Activated gamma-delta T cell (primary cell): ENCODE data around the gene TSFM.
A peak's percentile ranks its signal among the peaks of the same experiment; 100 is the strongest.

Source experiments
- DNase-seq: peaks from one replicate; lab custom pipeline; 2025; lab: John Stamatoyannopoulos, UW

The TSFM gene

DNA sequence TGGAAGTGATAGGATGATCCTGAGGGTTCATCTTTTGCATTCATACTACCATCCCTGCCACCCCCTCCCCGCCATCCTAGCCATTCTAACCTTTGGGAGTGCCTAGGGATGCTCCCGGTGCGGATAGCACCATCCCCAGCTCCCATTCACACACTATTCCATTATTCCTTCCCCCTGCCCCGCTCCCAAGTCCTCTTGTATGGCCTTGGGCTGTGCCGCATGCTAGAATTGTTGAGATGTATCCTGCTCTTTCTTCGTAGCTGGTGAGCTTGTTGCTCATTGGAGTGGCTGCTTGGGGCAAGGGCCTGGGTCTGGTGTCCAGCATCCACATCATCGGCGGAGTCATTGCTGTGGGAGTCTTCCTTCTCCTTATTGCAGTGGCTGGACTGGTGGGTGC is 37.1 kb upstream of the TSFM start:
- DNase-seq: no peak

DNA sequence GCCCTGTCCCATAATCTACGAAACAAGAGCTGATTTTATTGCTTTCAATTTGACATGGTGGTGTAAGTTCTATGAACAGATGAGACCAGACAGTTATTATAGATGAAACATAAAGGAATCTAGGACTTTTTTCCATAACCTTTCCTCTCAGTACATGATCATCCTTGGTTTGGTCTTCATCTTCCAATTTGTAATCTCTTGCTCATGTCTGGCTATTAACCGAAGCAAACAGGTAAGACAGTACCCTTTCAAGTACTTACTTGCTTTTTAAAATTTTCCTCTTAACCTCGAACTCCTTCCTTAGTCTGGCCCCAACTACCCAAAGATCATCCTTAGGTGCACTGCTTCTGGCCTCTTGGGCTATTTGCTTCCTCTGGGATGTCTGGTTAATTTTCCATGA is 36.6 kb upstream of the TSFM start:
- no peak for DNase-seq

DNA sequence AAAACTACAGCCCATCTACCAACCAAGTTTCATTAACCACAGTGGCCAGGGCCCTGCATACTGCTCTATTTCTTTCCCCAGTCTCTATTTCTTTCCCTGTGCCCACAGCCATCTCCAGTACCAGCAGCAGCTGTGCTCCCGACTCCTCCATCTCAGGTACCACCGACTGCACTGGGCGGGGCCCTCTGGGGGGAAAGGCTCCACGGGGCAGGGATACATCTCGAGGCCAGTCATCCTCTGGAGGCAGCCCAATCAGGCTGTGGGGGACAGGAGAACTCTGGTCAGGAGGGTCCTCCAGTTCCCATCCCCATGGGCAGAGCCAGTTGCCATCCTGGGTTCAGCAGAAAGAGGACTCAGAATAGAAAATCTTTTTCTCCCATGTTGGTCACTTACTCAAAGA is 33.5 kb upstream of the TSFM start:
- DNase-seq: no peak

DNA sequence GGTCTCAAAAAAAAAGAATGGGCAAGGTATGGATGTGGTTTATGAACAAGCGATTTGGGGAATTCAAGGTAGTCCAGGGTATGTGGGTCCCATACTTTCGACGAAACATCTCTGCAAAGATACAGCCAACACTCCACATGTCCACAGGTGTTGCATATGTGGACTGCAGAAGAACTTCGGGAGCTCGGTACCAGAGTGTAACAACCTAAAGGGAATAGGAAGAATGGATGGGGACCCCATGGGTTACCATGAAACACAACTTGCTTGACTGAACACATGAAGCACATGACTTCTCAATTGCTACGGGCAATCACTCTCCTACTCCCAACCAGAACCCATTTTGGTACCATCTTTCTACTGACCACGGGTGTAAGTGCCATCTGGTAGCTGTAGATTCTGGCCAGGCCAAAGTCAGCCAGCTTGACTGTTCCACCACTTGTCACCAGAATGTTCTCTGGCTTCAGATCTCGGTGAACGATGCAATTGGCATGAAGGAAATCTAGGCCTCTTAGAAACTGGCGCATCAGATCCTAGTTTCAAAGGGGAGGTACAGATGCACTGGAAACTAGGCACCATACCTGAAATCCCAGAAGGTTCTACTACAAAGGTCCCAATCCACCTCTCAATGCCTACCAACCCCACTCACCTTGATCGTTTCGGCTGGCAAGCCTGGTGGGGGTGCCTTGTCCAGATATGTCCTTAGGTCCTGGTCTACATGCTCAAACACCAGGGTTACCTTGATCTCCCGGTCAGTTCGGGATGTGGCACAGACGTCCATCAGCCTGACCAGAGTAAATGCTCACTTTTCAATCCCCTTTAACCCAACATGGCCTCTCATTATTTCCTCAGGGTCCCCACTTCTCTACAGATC is 31.8 kb upstream of the TSFM start:
- no peak for DNase-seq

DNA sequence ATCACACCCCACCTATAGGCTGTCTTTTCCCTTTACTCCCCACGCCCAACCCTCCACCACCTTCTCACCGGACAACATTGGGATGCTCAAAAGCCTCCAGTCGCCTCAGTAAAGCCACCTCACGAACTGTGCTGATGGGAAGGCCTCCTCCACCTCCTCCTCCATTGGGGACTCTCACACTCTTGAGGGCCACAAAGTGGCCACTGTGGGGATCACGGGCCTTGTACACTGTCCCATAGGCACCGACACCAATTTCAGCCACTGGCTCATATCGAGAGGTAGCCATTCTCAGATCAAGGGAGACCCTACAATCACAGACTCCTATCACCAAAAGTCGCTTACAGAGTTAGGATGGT is 31.2 kb upstream of the TSFM start:
- DNase-seq: no peak

DNA sequence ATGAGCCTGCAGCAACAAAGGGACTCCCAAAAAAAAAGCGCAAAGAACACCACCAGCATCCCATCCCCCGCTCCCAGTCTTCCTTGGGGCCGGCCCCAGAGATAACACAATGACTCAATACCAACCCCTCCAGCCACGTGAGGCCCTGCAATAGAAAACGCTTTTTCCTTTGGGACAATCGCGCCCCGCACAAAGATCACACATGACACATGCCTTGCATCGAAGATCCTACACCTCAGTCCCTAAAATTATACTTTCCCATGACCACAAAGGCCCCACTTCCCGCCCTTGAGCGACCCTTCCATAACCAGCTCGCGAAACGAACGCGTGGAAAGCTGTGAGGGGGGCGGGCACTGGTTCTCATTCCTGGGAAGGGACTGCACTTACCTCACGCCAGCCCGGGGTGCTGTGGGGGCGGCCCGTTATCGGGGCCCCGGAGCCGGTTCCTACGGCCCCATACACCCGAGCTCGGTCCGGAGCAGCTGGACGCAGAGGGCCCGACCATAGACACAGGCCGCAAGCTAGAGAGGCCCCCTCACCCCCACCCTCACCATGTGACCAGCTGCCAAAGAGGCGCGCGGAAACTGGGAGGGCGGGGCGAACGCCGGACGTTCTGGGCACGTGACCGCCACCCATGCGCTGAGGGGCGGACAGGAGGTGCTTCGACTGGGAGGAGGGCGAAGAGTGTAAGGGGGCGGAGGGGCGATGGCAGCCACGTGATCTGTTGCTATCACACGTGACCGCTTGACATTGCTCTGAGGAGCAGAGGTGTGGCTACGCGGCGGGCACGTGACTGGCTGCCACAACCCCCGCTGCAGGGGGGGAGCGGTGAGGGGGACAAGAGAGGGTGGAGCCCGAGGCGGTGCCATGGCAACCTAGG is 30.6 kb upstream of the TSFM start, which contains the start of gene CDK4:
Gene CDK4, minus strand, starts transcription at position 523 of the 880 bp plus-strand sequence. CDS start 593 bp downstream, outside the sequence.
- peak; percentile 99 for DNase-seq

DNA sequence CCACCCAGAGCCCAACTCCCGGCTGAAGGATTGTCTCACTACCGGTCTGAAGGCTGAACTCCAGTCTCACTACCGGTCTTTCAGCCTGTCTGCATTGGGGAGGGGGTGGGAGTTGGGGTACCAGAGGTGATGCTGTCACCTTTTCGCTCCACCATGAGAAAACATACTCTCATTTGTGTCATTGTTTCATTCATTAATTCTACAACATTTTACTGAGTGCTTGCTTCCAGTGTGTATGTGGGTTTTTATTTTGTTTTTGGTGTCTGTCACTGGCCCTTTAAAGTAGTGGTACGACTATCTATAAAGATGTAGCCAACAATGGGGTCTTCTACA is 30.0 kb upstream of the TSFM start:
- DNase-seq: no peak

DNA sequence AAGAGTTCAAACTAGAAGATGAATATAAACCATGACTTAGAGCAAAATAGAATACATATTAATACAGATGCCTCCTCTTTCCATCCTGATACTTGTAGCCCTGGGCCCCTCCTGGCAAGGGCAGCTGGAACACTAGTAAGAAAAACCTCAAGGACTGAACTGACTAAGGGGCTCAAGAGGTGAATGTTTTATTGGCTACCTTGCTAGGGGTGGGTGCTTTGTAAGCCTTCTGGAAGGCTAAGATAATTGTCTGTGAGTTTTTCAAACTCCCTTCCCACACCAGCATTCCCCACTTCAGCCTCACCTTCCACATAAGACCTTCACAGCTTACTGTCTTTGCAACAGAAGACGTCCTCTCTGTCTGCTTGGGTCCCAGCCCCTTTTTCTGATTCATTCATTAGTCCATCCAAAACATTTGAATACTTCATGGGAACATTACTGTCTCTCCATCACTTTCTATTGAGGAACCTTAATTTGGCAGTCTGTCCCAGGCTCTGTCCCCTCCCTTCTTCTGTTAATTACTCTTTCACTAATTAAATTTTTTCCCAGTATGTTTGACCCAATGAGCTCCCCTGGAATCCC is 28.7 kb upstream of the TSFM start:
- no peak for DNase-seq

DNA sequence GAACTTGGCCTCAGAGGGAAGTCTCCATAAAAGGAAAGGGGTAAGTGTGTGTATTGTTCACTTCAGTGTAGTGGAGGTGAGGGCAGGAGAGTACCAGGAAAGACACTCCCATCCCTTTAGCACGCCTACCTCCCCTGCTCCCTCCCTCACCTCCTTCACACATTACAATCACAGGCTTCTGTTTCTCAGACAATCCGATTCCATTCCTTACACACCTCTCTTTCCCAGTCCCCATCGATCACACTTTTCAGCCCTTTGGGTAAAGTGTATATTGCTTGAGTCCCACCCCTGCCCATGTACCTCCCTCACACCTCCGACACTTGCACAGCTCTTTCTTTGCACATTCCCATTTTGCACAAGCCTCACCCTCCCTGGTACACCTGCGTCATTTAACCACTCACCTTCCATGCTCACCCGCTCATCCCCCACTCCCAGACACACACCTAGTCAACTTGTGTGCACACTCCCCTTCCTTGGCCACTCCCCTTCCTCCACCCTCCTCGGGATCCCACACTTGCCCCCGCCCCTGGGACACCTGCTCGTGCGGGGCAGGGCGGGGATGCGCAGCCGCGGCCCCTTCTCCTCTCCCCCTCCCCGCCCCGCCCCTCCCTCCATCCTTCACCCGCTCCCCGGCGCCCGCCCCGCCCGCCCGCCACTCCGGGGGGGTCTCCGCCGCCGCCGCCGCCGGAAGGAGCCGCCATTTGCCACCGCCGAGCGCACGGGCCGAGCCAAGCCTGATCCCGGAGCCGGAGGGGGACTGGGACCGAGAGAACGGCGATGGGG is 28.0 kb upstream of the TSFM start, which contains the start of gene MARCHF9:
Gene MARCHF9, plus strand, starts transcription at position 693 of the 783 bp plus-strand sequence. CDS start 426 bp downstream, outside the sequence.
- peak; percentile 59 for DNase-seq

DNA sequence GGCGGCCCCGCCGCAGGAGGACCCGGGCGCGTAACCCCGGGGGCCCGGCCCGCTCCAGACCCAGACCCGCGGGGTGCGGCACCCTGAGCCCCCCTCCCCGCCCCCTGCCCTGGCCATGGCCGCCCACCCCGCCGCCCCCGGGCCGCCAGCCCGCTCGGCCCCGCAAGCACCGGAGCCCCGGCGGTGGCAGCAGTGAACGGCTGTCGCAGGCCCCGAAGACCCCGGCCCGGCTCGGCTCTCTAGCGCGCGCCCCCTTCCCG is 27.5 kb upstream of the TSFM start:
- no peak for DNase-seq

DNA sequence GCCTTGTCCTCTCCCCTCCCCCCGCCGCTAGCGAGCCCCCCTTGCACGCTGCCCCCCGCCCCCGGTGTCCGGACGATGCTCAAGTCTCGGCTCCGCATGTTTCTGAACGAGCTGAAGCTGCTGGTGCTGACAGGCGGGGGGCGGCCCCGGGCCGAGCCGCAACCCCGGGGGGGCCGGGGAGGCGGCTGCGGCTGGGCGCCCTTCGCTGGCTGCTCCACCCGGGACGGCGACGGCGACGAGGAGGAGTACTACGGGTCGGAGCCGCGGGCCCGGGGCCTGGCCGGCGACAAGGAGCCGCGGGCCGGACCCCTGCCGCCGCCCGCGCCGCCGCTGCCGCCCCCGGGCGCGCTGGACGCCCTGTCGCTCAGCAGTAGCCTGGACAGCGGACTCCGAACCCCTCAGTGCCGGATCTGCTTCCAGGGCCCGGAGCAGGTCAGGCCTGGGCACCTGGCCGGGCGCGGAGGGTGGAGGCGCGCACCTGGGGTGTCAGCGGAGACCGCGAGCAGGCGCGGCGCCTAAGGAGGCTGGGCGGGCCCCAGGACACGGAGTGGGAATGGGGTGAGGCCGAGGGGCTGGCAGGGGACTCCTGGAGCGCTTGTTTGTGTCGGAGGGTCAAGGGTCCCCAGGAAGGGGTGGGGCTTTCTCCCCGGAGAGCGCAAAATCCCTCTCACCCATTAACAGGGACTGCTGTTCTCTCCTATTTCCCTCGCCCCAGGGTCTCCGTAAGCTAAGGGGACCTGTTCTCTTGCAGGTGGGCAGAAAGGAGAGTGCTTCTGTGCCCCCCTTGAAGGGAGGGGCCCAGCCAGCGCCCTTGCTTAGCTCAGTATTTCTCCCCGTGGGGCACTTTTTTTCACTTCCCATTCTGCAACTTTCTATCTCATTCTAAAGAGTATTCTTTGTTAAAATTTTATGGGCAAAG is 26.9 kb upstream of the TSFM start:
- peak; percentile 44 for DNase-seq

DNA sequence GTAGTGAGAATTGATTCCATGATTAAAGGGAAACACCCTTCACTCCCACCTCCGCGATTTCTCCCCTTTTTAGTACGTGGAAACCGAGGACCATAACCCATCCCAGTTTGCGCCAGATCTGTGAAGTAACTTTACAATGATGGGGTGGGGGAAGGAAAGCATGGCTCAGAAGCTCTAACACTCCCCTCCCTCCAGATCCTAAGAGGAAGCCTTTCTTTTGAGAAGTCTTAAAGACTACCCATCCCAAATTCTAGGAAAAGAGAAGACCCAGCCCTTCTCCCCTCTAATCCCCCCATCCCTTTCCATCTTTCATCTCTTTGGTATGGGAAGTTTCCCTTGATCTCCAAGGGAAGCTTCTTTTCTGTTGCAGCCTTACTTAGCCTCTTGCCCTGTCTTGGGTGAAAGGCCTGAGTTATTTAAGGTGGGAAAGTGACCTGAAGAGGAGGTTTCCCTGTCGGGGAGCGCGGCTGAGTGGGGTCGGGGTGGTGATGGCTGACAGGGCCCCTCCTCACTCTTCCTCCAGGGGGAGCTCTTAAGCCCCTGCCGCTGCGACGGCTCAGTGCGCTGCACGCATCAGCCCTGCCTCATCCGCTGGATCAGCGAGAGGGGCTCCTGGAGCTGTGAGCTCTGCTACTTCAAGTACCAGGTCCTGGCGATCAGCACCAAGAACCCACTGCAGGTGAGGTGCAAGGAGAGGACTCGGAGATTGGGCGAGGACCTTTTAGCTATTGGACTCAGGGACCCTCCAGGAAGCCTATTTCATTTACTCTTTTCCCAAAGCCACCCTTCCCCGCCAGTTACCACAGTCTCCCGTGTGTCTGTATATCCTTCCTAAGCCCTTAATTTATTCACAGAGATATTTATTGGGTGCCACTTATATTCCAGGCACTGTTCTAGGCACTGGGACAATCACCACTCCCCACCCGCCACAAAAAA is 25.9 kb upstream of the TSFM start:
- no peak for DNase-seq

DNA sequence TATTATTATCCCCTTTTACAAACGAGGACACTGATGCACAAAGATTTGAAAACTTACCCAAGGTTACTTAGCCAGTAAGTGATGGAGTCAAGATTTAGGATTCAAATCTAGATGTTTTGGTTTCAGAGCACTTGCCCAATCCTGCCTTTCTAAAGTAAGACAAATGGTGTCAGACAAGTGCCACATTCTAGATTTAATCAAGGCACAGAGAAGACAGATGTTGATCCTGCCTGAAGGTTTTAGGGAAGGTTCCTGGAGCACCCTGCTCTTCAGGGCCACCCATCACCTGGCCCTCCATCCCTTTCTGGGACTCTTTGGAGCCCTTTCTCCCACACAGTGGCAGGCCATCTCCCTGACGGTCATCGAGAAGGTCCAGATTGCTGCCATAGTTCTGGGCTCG is 24.8 kb upstream of the TSFM start:
- DNase-seq: no peak

DNA sequence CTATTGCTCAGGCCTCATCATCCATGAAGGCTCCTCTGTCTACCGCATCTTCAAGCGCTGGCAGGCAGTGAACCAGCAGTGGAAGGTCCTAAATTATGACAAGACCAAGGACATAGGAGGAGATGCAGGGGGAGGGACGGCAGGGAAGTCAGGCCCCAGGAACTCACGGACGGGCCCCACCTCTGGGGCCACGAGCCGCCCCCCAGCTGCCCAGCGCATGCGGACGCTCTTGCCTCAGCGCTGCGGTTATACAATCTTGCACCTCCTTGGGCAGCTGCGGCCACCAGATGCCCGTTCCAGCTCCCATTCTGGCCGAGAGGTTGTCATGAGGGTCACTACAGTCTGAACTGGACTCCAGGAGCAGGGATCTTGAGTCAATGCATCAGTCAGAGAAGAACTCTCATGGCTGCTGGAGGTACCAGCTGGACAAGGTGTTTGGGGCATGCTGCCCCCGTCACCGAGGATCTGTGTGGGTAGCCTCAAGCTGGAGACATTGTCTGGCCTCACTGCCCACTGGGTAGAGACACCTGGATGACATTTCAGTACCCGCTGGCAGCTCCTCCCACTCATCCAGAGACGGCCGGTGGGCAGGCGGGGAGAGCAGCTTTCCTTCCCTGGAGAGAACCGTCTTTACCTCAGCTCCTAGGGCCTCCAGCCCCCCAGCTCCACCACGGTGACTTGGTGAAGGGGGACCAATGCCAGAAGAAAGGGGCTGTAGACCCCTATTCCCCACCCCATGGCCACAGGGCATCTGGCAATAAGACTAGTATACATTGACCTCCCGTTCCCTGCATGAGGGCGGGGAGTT is 23.8 kb upstream of the TSFM start:
- DNase-seq: no peak

DNA sequence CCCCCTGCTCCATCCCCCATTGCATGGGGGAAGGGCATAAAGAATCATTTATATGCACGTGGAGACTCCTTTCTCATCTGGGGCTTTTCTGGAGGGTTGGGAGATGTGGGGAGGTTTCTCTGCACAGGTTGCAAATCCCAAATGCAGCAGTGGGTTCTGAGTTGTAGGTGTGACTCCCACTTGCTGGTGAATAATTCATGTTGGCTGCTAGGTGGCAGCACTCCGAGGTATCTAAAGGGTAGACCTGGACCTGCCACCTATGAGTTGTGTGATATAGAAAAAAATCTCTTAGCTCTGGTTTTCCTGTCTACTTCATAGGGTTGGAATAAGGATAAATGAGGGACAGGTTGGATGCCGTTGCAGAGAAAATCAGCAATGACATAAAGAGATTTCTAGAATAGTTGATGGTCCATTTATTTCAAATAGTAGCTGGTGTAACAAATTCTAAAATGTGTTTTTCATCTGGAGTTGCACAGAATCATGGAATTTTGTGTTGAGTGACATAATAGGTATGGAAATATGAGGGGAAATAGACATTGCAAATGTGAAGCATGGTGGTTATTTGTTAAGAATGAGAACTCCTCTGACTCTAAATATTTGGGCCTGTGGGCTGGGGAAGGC is 23.1 kb upstream of the TSFM start:
- no peak for DNase-seq

DNA sequence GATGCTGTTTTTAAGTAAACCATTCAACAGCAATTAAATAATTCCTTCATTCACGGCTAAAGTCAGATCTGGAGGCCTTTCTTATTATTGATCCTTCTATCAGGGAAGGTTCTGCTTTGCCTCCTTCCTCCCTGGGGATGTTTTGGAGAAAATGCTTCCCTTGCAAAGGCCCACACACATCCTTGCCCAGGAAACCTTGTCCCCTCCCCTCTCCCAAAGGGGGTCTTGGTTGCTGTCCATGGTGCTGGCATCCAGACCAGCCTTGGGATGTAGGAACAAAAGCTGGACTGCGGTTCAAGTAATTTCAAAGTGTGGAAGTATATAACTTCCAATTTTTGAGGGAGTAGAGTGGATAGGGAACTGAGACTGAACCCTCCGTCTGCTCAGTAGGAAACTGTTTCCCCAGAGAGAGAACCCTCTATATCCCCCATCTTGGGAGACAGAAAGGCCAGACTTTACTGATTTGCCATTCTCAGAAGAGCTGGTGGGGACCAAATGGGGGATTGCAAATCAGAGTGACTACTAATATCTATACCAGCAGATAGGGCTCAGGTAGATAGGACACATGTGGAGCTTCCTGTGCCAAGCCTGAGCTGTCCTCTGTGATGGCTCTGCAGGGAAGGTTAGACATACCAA is 22.1 kb upstream of the TSFM start:
- DNase-seq: no peak

DNA sequence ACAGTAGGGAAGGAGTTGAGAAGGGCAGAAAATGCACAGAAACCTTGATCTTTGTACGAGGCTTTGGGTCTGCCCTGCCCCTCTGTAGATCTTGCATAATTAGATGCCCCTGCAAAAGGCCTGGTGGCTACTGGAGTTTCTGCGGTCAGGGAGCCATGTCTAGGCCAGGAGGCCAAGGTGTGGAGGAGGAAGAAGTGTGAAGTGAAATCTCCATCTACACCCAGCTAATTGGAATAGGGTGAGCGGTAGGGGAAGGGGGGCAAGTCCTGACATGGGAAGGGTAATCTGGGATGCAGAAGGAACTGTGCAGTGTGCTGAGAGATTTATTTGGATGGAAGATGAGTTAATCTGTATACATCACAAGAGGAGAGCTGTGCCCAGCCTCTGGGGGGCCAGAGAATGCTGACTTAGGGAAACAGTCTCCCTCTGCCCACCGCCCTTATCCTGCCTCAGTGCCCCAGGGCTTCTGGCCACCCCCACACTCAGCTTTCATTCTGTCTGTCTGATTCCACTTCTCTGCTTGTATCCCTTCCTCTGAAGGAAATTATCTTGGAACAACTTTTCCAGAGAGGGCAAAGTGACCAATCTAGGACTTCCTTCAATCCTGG is 21.1 kb upstream of the TSFM start:
- no peak for DNase-seq

DNA sequence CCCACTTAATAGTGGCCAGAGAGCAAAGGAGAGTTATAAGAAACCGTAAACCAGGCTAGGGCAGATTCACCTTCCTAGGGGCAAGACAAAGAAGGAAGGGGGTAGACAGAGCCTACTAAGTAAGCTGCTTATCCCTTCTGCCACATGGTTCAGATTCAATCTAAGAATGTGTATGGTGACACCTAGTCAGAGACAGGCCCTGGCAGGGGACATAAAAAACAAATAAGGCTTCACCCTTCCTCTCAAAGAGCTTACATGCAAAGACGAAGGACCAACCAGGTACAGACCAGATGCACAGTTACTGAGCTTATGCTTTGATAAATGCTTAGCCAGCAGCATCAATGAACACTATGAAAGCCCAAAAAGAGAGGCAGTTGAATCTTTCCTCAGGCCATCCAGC is 20.1 kb upstream of the TSFM start:
- no peak for DNase-seq
